ENCODE results near the gene MAGI2.
"Not testable (repeated sequence)": the region's sequence is repeated elsewhere in the genome, so short reads cannot be mapped to it uniquely, and the experiment has no call there.

MAGI2 gene

DNA sequence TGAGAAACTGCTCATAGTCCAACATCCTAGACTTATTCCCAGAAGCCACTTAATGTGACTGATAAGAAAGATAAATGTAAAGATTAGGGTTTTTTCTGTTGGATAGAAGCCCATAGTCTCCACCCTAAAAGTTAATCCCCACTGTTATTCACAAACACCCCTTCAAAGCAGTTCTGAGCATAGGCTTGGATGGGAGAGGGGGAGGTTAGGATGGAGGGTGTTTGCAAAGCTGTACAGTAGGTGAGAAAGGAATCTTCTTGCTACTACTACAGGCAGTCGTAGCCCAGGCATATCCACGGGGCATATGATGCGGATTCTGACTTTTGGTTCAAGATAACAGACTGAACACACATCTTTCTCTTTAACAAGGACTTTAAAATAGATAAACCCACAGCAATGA lies 1119.0 kb downstream of the MAGI2 start:
- DNase-seq: no peak
- TF ChIP-seq GATA1 (IDR thresholded peaks at IDR 0.05; ENCODE audit: low read depth, low read length) (no peak), POLR2A (IDR thresholded peaks at IDR 0.05; ENCODE audit: low read length) (no peak)

DNA sequence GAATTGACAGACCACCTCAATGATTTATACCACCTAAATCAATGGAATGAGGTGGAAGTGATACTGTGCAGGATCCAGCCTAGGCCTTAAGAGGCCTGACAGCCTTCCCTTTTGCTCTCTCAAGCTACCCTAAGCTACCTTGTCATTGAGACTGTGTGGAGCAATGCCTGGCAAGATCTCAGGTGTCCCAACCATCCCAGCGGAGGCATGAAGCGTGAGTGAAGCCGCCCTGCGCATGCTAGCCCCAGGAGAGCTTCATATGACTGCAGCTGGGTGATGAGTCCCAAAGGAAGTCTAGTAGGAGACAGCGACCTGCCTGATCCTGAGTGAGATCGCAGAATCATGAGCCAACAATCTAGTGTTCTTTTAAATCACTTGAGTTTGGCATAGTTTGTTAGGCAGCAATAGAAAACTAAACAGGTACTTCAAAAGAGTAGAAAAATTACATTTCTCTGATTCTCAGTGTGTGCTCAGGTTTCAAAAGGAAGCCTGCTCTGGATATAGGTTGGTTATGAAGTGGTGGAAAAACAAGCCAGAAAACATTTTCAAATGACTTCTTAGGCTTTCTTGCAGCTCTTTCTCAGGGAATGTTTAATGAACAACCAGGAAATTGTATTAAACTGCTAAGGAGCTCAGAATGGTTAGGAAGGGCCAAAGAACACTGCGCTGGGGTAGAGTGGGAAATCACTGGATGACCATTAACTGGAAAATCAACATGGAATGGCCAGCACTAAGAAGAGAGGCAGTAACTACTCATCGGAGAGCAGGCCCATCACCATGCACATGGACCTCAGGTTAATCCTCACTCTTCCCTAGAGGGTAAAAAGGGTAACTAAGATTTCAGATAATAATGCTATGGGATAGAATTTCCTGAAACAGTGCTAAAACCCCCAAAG lies 1119.7 kb downstream of the MAGI2 start:
- DNase-seq: no peak
- TF ChIP-seq GATA1 (IDR thresholded peaks at IDR 0.05; ENCODE audit: low read depth, low read length): no peak
- TF ChIP-seq POLR2A (IDR thresholded peaks at IDR 0.05; ENCODE audit: low read length): no peak

DNA sequence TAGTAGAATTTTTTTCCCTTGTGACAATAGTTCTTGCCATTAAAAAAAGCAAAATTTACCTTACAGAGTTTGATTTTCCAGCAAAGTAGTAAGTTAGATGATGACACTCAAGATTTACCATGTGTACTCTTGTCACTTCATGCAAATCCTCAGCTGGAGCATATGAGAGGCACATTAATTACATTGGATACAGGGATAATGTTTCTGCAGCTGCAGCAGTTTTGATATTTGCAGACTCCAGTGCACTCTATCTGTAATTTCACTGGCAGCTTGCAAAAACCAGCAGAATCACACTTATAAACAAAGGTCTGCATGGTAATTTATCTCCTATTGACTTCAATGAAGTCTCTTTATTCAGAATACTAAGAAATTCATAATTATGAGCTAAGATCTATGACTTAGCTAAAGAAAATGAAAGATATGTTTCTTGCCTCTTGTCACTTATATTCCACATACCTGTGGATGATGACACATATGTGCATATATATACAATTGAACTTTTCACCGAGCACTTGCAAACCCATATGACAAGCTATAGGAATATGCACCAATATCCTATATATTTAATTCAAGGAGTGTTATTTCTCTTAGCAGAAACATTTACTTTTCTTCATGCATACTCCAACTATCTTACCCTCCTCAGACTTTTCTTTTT lies 1124.3 kb downstream of the MAGI2 start:
- no peak for DNase-seq
- TF ChIP-seq GATA1 (IDR thresholded peaks at IDR 0.05; ENCODE audit: low read depth, low read length) (no peak), POLR2A (IDR thresholded peaks at IDR 0.05; ENCODE audit: low read length) (no peak)

DNA sequence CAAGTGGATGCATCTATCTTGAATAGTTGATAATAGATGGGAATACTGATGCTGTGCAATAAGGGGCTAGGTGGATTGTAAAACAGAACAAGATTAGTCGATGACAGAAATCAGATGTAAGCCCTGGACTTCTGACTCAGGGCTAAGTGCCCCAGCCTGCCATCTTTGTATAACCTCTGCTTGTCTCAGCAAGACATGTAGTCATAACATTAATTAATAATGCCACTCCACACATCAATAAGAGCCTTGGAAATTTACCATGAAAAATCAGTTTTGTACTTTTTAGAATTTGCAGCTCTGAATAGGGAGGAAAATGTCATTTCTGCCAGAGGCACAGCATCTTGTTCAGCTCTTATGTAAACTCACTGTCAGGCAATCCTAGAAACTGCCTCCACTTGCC lies 1125.7 kb downstream of the MAGI2 start:
- no peak for DNase-seq

DNA sequence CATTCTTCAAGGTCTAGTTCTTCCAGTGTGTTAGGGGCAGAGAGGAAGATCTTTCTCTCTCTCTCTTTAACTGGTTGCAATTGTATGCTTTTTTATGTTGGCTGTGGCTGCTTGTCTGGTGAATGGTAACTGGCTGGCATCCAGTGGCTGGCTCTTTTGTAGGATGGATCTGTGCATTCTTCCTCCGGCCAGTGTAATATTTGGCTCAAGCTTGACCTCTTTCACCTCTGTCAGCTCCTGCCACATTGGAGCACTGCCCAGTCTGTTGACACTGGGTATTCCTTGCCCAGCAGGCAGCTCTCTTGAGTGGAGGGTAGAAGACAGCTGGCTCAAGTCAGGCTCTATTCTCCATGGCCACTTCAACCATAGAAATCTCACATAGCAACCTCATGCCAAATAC lies 1126.6 kb downstream of the MAGI2 start:
- no peak for TF ChIP-seq GATA1 (IDR thresholded peaks at IDR 0.05; ENCODE audit: low read depth, low read length)
- no peak for TF ChIP-seq POLR2A (IDR thresholded peaks at IDR 0.05; ENCODE audit: low read length)
- DNase-seq: no peak

More for the DNA sequence above, 1125.7 kb downstream of the MAGI2 start:
- no peak for TF ChIP-seq POLR2A (IDR thresholded peaks at IDR 0.05; ENCODE audit: low read length)
- no peak for TF ChIP-seq GATA1 (IDR thresholded peaks at IDR 0.05; ENCODE audit: low read depth, low read length)

DNA sequence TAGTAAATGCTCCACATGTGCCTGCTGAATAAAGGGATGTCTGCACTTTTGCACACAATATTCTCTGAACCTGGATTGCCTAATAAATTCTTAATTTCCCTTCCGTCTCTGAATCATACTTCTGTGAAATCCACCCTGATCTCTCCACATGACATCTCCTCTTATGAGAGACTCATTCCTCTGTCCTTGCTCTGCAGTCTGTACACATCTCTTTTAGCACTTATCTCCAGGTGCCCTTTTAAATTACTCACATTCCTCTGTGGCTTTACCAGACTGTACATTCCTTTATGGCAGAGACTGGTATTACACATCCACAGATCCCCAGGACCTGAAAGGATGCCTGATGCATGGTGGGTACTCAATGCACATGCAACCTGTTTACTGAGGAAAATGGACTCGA lies 1127.3 kb downstream of the MAGI2 start:
- no peak for DNase-seq
- TF ChIP-seq POLR2A (IDR thresholded peaks at IDR 0.05; ENCODE audit: low read length): no peak
- no peak for TF ChIP-seq GATA1 (IDR thresholded peaks at IDR 0.05; ENCODE audit: low read depth, low read length)

DNA sequence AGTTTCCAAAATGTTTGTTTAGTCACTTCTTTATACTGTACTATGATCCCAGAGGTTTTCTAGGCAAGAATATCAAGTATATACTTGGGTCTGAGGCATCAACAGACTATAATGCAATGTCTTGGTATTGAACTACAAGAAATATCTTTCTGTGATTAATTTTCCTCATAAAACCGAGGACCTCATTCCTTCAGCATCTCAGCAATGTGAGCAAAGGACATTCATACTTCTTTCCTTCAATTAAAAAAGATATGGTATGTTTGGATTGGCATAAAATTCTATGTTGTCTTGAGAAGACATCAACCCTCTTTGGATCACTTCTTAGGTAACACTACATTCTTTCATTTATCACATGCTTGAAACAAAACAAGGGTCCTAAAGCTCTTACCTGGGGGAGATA lies 1130.3 kb downstream of the MAGI2 start:
- TF ChIP-seq GATA1 (IDR thresholded peaks at IDR 0.05; ENCODE audit: low read depth, low read length) (no peak), POLR2A (IDR thresholded peaks at IDR 0.05; ENCODE audit: low read length) (no peak)
- DNase-seq: no peak

DNA sequence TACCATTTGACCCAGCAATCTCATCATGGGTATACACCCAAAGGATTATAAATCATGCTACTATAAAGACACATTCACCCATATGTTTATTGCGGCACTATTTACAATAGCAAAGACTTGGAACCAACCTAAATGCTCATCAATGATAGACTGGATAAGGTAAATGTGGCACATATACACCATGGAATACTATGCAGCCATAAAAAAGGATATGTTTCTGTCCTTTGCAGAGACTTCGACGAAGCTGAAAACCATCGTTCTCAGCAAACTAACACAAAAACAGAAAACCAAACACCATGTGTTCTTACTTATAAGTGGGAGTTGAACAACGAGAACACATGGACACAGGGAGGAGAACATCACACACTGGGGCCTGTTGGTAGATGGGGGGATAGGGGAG lies 1131.2 kb downstream of the MAGI2 start:
- not testable (repeated sequence) for DNase-seq

DNA sequence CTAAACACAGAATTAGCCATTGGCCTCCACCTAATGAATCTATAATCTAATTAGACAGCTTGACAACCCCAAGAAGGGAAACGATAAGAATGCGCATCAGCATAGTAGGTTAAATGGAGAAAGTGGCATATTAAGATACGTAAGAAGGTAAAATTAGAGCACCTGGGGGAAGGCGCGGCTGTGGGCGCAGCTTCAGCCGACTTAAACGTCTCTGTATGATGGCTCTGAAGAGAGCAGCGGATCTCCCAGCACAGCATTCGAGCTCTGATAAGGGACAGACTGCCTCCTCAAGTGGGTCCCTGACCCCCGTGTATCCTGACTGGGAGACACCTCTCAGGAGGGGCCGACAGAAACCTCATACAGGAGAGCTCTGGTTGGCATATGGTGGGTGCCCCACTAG lies 1136.1 kb downstream of the MAGI2 start:
- TF ChIP-seq POLR2A (IDR thresholded peaks at IDR 0.05; ENCODE audit: low read length) (no peak), GATA1 (IDR thresholded peaks at IDR 0.05; ENCODE audit: low read depth, low read length) (no peak)
- no peak for DNase-seq

DNA sequence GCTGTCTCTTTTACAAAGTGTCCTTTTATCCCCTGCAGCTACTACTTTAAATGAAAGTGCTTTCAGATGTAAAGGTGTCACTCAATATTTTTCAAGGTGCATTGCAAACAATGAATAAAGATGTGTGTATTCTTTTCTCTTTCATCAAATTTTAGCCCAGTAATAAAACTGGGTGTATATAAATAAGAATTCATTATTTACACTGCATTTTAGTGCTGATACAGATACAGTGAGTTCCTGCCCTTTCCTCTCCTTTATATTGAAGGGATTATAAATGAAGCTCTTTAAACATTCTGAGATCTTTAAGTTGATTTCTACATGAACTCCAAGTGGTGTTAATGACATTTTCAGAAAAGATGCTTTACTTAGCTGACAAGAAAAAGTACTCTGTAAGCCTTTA lies 1137.4 kb downstream of the MAGI2 start:
- TF ChIP-seq GATA1 (IDR thresholded peaks at IDR 0.05; ENCODE audit: low read depth, low read length) (no peak), POLR2A (IDR thresholded peaks at IDR 0.05; ENCODE audit: low read length) (no peak)
- DNase-seq: no peak

DNA sequence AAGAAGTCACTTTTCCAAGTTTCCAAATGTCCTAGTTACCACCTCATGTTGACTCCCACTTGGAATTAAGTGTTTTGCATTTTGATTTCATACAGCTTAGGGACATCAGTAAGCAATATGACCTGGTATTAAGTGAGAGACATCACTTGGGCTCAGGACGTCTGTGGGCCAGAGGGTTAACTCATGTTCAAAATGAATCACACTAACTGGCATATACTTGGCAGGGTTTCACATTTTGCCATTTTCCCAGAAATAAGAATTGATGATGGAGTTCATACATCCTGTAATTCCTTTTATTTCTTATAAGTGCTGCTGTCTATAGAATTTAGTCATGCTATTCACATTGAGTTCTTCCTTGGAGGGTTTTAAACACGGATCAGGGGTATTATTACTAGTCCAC lies 1138.3 kb downstream of the MAGI2 start:
- no peak for DNase-seq
- TF ChIP-seq GATA1 (IDR thresholded peaks at IDR 0.05; ENCODE audit: low read depth, low read length) (no peak), POLR2A (IDR thresholded peaks at IDR 0.05; ENCODE audit: low read length) (no peak)

DNA sequence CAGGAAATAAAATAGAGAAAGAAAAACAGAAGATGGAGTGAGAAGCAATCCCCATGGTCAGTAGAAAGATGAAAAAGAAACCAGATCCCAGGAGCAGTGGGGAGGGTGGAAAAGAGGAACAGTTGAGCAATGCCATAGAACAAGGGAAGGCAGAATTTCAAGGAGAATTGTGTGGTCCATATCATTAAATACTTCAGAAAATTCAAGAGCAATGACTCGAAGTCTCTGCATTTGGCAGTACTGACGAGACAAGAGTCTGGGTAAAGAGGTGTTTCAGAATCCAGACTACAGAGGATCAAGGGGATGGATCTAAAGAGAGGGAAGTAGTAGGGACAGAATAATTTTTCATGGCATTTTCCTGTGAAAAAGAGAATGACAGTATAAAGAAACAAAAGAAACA lies 1142.3 kb downstream of the MAGI2 start:
- no peak for DNase-seq
- TF ChIP-seq POLR2A (IDR thresholded peaks at IDR 0.05; ENCODE audit: low read length): no peak
- no peak for TF ChIP-seq GATA1 (IDR thresholded peaks at IDR 0.05; ENCODE audit: low read depth, low read length)

DNA sequence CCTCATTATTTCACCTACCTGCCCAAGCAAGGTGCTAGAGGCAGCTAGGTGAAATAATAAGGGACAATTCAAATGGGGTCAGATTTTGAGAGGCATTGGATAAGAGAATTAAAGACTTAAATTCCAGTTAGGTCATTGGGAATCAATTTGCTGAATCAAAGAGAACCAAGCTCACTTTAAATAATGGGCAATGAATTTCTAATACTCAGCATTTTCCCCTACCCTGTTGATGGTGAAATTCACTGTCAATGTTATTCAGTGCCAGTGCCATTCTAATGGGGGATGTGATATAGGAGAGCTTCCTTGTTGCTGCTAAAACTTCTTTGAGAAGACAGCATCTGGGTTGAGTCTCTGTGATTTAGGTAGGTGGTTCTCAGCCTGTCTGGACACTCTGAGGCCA lies 1145.6 kb downstream of the MAGI2 start:
- no peak for DNase-seq
- no peak for TF ChIP-seq GATA1 (IDR thresholded peaks at IDR 0.05; ENCODE audit: low read depth, low read length)
- TF ChIP-seq POLR2A (IDR thresholded peaks at IDR 0.05; ENCODE audit: low read length): no peak

DNA sequence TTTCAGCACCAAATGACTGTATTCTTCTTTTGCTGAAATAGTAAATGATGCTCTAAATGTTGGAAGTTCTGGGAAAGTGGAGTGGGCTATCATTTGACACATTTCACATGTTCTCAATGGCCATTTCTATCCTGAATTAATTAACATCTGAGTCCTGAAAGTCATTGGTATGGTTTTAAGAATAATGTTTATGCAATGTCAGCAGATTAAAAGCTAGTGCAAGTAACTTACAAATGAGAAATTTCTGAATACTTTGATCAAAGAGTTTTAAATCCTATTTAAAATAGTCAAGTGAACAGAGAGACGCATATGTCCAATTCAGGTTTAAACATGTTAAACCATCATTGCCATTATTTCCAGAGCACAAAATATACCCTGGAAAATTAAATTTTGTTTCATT lies 1146.8 kb downstream of the MAGI2 start:
- DNase-seq: no peak
- TF ChIP-seq POLR2A (IDR thresholded peaks at IDR 0.05; ENCODE audit: low read length) (no peak), GATA1 (IDR thresholded peaks at IDR 0.05; ENCODE audit: low read depth, low read length) (no peak)

DNA sequence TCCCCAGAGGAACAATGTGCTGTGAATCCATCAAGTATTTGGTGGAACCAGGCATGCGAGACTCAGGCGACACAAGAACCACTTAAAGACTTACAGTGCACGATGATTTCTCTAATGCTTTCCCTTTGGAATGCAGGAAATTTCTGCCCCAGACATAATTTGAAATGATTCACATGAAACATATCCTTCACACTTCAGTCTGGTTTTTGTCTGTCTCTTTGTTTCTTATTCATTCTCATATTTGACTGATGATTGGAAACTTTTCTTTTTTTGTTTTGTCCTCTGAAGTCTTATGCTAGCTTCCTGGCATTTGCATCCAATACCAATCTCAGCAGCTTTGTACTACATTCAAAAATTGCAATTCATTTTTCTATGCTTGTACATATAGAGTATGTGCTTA lies 1152.1 kb downstream of the MAGI2 start:
- DNase-seq: no peak

More for the DNA sequence above, 1152.1 kb downstream of the MAGI2 start:
- no peak for TF ChIP-seq GATA1 (IDR thresholded peaks at IDR 0.05; ENCODE audit: low read depth, low read length)
- no peak for TF ChIP-seq POLR2A (IDR thresholded peaks at IDR 0.05; ENCODE audit: low read length)
